GM19467 (cell line): Measurements from ENCODE around the gene CYP26C1.

Source experiments
- ATAC-seq: cut with Tn5 transposase; IDR thresholded peaks from one replicate; pipeline ENCODE4 v1.9.1; 2021; ENCODE audit warnings: mild to moderate bottlenecking, moderate library complexity; ENCODE audit not compliant: unreplicated experiment

The CYP26C1 gene

DNA sequence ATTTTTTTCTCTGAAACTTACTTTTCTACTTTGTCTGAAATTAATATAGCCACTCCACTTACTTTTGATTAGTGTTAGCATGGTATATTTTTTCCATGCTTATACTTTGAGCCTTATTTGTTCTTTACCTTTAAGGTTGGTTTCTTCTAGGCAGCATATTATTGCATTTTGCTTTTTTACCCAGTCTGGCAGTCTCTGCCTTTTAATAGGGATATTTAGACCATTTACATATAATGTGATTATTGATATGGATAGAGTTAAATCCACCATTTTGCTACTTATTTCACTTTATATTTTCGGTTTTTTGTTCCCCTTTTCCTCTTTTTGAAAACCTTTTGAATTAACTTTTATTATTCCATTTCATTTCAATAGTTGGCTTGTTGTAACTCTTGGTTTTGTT, 43.4 kb downstream of the CYP26C1 start:
- no peak for ATAC-seq

DNA sequence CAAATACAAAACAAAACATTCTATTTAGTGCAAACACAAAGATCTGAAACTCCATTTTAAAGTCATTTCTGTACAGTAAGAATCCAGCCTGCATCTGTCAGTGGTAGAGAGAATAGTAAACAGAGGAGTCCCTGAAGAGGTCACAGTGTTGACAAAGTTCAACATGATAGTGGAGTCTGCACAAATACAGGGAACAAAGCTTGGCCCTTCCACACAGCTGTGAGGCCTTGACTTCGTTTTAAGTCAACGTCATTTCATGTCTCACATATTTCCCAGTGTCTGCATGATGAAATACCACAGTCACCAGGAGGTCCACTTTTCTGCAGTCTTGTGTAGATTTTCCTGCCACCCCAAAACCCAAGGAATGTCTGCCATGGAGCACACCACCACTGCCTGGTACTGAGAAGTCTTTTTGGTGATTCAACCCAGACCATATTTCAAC, 46.1 kb downstream of the CYP26C1 start:
- ATAC-seq, result no peak

DNA sequence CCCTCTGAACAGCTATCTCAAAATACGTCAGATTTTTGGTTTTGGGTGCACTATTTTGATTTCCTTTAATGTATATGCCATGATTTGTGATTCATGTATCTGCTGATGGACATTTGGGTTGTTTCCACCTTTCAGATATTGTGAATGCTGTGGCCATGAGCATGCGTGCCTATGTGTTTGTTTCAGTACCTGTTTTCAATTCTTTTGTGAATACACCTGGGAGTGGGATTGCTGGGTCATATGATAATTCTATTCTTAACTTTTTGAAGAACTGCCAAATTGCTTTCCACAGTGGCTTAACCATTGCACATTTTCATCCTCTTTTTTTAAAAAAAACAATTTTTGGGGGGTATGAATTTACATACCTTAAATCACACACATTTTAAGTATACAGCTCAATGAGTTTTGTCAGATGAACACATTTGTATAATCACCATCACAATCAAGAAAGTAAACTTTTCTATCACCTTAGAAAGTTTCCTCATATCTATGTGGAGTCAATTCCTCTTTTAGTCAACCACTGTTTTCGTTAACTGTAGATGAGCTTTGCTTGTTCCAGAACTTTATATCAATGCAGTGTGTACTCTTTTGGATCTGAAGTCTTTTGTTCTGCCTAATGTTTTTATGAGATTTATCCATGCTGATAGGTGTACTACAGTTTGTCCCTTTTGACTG, 50.0 kb downstream of the CYP26C1 start:
- peak; percentile 52 for ATAC-seq

DNA sequence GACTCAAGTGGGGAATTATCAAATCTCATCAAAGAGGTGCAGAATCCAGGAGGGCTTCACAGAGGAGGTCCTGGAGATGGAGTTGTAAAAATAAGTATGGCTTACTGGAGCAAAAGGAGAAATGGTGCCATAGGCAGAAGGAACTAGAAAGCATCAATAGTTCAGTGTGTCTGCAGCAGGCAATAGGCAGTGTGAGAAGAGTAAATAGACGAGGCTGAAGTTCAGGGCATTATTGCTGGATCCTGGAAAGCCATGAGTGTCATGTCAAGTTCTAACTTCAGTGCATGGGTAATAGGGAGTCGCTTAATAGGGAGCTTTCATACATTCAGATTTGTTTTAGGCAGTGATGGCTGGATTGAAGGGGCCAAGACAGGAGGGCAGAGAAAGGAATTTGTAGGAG, 52.4 kb downstream of the CYP26C1 start:
- no peak for ATAC-seq

DNA sequence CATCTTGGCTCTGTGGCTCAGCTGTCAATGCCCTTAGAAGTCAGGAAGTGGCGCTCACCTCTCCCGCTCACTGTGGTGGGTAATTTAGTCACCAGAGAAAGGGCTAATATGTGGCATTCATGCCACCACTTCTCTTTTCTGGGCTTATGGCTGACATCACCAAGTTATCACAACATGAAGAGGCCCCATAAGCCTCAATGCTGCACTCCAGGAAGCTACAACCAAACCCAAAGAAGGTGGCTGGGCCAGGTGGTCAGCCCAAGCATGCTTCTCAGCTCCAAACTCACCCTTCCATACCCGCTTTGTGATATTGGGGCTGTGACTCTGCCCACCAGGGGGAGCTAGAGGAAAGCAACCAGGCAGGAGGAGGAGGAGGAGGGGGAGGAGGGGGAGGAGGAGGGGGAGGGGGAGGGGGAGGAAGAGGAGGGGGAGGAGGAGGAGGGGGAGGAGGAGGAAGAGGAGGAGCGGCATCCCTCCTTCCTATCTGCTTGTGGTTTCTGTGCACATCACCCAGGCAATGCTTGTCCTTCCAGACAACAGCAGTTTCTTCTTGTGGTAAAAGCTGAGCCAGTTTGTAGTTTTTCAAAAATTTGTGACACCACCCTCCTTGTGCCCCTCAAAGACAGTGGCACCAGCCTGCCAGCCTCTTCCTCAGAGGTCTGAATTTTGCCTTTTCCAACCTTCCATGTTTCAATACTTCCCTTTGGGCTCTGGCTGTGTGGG, 55.2 kb downstream of the CYP26C1 start:
- no peak for ATAC-seq
